Activated T-cell treated with anti-CD3 and anti-CD28 coated beads, Interleukin-2, amount 50 U/mL, for 24 hours (primary cell): Measurements from ENCODE around the gene PAX6.

Experiments
- DNase-seq: peaks from one replicate; pipeline ENCODE4 v3.0.0-alpha.2; 2020
- H3K27ac Mint-ChIP-seq: 2 replicates; pipeline ENCODE4 v1.8.0; 2020; ENCODE audit warnings: mild to moderate bottlenecking, mixed read lengths
- H3K27me3 Mint-ChIP-seq: 2 replicates; pipeline ENCODE4 v1.8.0; 2020; ENCODE audit warnings: mixed read lengths
- H3K36me3 Mint-ChIP-seq: 2 replicates; pipeline ENCODE4 v1.8.0; 2020; ENCODE audit warnings: low read depth, mixed read lengths
- H3K4me1 Mint-ChIP-seq: 2 replicates; pipeline ENCODE4 v1.8.0; 2020; ENCODE audit warnings: low read depth, mixed read lengths
- H3K4me3 Mint-ChIP-seq: 2 replicates; pipeline ENCODE4 v1.8.0; 2020; ENCODE audit warnings: mild to moderate bottlenecking, moderate library complexity, mixed read lengths
- H3K9me3 Mint-ChIP-seq: 2 replicates; pipeline ENCODE4 v1.8.0; 2020; ENCODE audit warnings: mixed read lengths

Gene PAX6

DNA sequence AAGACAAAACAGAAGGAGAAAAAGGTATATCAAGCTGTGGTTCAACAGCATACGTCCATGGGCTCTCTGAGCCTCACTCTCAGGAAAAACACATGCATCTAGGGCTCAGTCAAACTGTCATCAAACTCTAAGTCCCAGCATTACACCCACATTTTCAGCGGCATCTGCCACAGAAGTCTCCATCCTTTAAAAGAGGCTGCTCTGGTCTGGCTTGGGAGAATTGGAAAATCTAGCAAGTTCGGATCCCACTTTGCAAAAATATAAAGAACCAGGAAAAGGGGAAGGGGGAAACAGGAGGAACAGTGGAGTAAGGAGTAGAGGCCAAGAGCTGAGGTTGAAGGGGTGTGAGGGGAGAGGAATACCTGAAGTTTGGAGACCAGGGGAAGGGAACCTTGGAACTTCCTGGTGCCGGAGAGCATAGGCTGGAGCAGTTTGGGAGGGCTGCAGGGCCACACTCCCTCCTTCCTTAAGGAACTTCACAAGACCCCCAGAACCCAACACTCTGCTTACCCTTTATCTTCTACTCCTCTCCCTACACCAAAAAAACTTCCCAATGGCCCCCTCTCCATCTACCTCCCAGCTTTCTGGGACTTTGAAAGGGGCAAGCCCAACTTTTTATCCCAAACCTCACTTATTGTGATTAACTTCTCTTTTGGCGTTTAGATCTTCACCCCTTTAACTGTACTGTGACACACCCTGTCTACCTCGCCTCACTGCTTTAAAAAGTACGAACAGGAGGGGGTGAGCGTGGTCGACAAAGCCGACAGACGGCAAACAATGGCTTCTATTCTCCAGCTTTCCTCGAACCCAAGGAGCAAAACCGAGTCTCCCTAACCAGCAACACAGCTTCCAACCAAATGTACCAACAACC lies 4.0 kb downstream of the PAX6 start:
- Mint-ChIP-seq H3K4me3 (no peak overlapping the region), H3K36me3 (no peaks in the 10 kb centered on the region), H3K9me3 (no peaks in the 10 kb centered on the region), H3K27ac (no peak overlapping the region), H3K4me1 (peaks cover 57% of the 10 kb centered on the region), H3K27me3 (peaks cover 91% of the 10 kb centered on the region)
- DNase-seq, result no peak

DNA sequence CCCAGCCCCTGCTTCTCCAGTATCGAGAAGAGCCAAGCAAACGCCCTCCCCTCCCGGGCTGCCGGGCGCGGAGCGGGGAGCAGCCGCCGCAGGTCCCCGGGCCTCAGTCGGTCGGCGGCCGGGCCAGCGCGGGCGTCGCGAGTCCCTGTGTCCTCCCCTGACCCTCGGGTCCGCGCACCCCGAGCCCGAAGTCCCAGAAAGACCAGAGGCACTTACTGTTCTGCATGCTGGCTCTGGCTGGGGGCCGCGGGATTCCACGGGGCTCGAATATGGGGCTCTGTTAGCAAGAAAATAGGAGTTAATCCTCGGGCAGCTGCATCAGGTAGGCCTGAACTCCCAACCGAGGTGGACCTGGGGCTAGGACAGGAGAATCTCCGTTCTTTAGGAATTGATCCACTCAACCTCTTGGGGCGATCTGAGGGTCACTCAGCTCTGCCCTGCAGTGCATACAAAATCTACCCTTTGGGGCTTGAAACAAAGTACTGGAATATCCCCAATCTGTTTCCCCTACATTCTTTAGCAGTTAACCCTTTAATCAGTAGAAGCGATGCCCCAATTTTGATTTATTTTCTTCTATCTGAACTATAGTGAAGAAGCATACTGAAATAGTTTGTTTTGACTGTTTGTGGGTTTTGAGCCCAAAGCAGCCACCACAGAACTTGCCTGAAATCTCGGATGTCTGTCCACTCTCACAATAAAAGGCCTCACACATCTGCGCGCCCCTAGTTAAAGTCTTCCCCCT lies 4.8 kb downstream of the PAX6 start:
- Mint-ChIP-seq H3K9me3 (no peaks in the 10 kb centered on the region), H3K27ac (no peak overlapping the region), H3K4me3 (no peak overlapping the region), H3K27me3 (peaks cover 90% of the 10 kb centered on the region), H3K36me3 (no peaks in the 10 kb centered on the region), H3K4me1 (peaks cover 51% of the 10 kb centered on the region)
- no peak for DNase-seq

GRCh38 chr11:31805629-31806185 lies 5.4 kb downstream of the PAX6 start:
- DNase-seq, result no peak
- no peaks in the 10 kb centered on the region for H3K36me3 Mint-ChIP-seq
- no peak overlapping the region for H3K4me3 Mint-ChIP-seq
- peaks cover 90% of the 10 kb centered on the region for H3K27me3 Mint-ChIP-seq
- H3K4me1 Mint-ChIP-seq, result peaks cover 48% of the 10 kb centered on the region
- no peaks in the 10 kb centered on the region for H3K9me3 Mint-ChIP-seq
- no peak overlapping the region for H3K27ac Mint-ChIP-seq

- no peak overlapping the region for H3K27ac Mint-ChIP-seq
These were observed 6.0 kb downstream of the PAX6 start for GRCh38 chr11:31805037-31805628.

DNA sequence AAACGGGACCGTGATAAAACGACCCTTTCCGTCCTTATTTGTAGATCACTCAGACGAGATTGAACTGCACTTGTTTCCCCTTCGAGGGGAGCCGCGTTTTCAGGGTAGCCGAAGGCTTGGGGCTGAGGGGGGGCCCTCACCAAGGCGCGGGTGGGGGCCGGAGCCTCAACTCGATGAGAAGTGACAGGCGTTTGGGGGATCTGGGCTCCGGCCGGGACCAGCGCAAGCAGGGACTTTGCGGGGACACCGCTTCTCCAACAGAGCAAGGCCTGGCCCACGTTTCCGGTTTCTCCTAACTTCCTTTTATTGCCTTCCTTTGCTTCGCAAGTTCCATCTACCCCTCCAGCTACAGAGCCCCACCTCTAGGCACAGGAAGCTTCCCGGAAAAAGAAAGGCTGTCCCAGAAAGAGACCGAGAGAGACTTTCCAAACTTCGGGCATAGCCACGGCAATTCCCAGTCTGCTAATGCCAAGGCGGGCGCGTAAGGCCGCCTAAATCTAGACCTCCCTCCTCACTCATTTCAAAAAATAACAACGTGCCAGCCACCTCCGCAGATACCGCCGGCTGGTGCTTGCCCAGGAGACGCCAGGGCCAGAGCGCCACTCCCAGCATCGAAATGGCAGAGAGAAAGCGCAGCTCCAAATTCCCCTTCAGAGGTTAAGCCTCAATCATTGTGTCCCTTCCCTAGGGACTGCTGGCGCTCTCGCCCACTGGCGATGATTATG lies 6.6 kb downstream of the PAX6 start:
- H3K36me3 Mint-ChIP-seq, result no peaks in the 10 kb centered on the region
- peaks cover 51% of the 10 kb centered on the region for H3K4me1 Mint-ChIP-seq
- peak overlapping the region; percentile 47 for H3K27ac Mint-ChIP-seq
- peaks cover 95% of the 10 kb centered on the region for H3K27me3 Mint-ChIP-seq
- DNase-seq, result no peak
- peaks cover 6% of the 10 kb centered on the region for H3K9me3 Mint-ChIP-seq
- peak overlapping the region; percentile 51 for H3K4me3 Mint-ChIP-seq

More at GRCh38 chr11:31805037-31805628, 6.0 kb downstream of the PAX6 start:
- Mint-ChIP-seq H3K4me3 (peak overlapping the region; percentile 51), H3K36me3 (no peaks in the 10 kb centered on the region), H3K9me3 (peaks cover 3% of the 10 kb centered on the region), H3K27me3 (peaks cover 93% of the 10 kb centered on the region), H3K4me1 (peaks cover 51% of the 10 kb centered on the region)
- no peak for DNase-seq

- Mint-ChIP-seq H3K36me3 (no peaks in the 10 kb centered on the region), H3K27me3 (peaks cover 94% of the 10 kb centered on the region), H3K27ac (no peak overlapping the region), H3K4me3 (peak overlapping the region; percentile 51), H3K4me1 (peaks cover 48% of the 10 kb centered on the region), H3K9me3 (peaks cover 6% of the 10 kb centered on the region)
- DNase-seq, result no peak
These were observed 7.3 kb downstream of the PAX6 start for GRCh38 chr11:31803813-31804311.

DNA sequence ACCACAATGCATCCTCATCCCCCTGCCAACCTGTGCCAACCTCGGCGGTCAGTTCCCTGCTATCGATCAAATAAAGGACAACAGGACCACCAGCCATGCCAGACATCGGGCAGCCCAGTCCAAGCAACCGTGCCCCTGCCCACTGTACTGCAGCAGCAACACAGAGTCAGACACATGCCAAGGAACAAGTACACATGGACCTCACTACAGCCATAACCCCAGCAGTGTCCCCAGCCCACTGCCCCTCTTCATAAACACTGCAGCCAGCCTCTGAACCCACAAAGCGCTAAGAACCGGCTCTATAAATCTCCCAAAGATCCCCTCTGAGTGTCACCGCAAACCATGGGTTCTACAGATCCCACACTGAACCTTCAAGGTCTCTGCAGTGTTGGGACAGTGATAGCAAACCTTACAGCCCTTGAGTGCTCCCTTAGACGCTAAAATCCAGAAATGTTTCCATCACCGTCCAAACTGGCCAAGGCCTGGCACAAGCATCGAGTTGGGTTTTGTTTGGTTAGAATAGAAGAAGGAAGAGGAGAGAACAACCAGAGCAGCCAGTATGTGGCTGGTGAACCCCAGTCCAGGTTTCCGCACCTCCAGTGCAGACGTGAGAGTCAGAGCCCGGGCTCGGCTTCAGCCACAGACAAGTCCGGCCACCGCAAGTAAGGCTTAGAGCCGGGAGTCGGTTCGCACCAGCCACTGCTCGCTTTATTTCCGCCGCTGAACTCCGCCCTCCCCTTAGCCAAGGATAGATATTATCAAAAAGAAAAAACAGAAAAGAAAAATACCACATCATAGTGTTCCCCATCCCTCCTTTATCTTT lies 7.9 kb downstream of the PAX6 start:
- Mint-ChIP-seq H3K9me3 (peaks cover 6% of the 10 kb centered on the region), H3K4me1 (peaks cover 48% of the 10 kb centered on the region), H3K27ac (peak overlapping the region; percentile 19), H3K27me3 (peaks cover 94% of the 10 kb centered on the region), H3K4me3 (no peak overlapping the region), H3K36me3 (no peaks in the 10 kb centered on the region)
- no peak for DNase-seq

GRCh38 chr11:31802609-31802989 lies 8.5 kb downstream of the PAX6 start:
- DNase-seq, result no peak
- Mint-ChIP-seq H3K27me3 (peaks cover 94% of the 10 kb centered on the region), H3K4me3 (no peak overlapping the region), H3K9me3 (peaks cover 6% of the 10 kb centered on the region), H3K27ac (no peak overlapping the region), H3K36me3 (no peaks in the 10 kb centered on the region), H3K4me1 (peaks cover 51% of the 10 kb centered on the region)

DNA sequence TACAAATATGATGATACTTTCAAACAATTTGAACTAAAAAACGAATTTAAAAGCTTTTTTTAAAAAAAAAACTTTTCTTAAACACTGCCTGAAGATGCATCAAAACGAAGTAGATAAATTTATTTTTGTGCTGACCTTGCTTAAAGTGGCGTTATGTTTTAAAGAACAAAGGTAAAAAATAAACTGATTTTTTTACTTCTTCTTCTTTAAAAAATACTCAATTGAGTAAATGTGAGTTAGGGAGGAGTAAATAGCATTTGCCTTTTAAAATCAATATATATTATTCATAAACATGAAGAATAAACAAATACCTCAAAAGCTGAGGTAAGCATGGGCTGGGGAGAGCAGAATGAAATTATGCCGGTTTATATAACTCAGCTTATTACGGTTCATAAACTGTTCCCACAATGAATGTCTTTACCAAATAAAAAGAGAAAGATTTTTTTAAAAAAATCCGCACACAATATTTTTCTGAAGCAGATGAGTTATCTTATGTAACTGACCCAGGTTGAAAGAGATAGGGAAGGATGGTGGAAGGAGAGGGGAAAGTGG lies 9.0 kb downstream of the PAX6 start:
- Mint-ChIP-seq H3K36me3 (no peaks in the 10 kb centered on the region), H3K27ac (no peak overlapping the region), H3K4me1 (peaks cover 53% of the 10 kb centered on the region), H3K9me3 (peaks cover 6% of the 10 kb centered on the region), H3K4me3 (no peak overlapping the region), H3K27me3 (peaks cover 94% of the 10 kb centered on the region)
- no peak for DNase-seq

DNA sequence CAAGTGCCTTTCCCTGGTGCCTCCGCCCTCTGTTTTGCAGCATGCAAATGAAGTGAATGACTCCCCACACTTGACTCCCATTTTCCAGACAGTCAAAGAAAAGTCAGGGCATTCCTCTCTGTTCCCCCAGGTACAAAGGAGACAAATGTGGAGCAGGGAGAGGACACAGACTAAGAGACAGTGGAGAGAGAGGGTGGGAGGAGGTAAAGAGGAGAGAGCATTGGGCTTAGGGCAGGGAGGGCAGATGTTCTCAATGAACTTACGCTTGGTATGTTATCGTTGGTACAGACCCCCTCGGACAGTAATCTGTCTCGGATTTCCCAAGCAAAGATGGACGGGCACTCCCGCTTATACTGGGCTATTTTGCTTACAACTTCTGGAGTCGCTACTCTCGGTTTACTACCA lies 9.8 kb downstream of the PAX6 start:
- Mint-ChIP-seq H3K4me3 (no peak overlapping the region), H3K4me1 (peaks cover 50% of the 10 kb centered on the region)

GRCh38 chr11:31800398-31801265 lies 10.5 kb downstream of the PAX6 start:
- Mint-ChIP-seq H3K9me3 (peaks cover 8% of the 10 kb centered on the region), H3K36me3 (no peaks in the 10 kb centered on the region), H3K4me1 (peaks cover 49% of the 10 kb centered on the region), H3K4me3 (no peak overlapping the region), H3K27ac (no peak overlapping the region), H3K27me3 (peaks cover 94% of the 10 kb centered on the region)
- no peak for DNase-seq

More for the DNA sequence above, 9.8 kb downstream of the PAX6 start:
- peaks cover 93% of the 10 kb centered on the region for H3K27me3 Mint-ChIP-seq
- DNase-seq, result no peak
- peaks cover 8% of the 10 kb centered on the region for H3K9me3 Mint-ChIP-seq
- H3K27ac Mint-ChIP-seq, result no peak overlapping the region
- H3K36me3 Mint-ChIP-seq, result no peaks in the 10 kb centered on the region
